ENCODE data around the gene ARHGDIA.
"Not testable (repeated sequence)": the region's sequence is repeated elsewhere in the genome, so short reads cannot be mapped to it uniquely, and the experiment has no call there.

ARHGDIA gene

GRCh38 chr17:81840826-81841778 lies 30.0 kb downstream of the ARHGDIA start:
- no peak for DNase-seq

DNA sequence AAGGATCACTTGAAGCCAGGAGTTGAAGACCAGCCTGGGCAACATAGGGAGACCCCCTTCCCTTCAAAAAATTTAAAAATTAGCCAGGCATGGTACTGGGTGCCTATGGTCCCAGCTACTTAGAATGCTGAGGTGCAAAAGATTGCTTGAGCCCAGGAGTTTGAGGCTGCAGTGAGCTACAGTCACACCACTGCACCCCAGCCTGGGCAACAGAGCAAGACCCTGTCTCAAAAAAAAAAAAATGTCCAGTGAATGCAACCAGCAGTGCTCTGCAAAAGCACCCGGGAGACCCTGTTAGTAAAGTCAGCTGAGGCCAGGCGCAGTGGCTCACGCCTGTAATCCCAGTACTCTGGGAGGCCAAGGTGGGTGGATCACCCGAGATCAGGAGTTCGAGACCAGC lies 31.1 kb downstream of the ARHGDIA start:
- not testable (repeated sequence) for DNase-seq

DNA sequence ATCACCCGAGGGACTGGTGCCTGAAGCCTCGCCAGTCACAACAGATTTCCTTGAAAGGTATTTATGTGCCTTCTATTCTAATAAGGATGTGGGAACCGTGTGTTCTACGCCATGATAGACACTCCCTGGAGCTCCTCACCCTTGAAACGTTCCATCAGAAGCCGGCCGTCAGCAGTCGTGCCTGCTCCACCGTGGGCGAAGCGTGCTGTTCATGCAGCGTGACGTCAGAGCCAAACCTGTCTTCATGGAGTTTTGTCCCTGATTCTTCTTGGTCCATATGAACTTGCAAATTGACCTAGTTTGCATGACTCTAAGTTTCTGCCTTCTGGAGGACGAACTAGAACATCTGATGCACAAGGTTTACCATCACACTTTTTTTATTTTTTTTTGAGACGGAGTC lies 31.8 kb downstream of the ARHGDIA start:
- no peak for DNase-seq

GRCh38 chr17:81838753-81839255 lies 32.3 kb downstream of the ARHGDIA start:
- DNase-seq: no peak

GRCh38 chr17:81837641-81838040 lies 33.5 kb downstream of the ARHGDIA start:
- no peak for DNase-seq

DNA sequence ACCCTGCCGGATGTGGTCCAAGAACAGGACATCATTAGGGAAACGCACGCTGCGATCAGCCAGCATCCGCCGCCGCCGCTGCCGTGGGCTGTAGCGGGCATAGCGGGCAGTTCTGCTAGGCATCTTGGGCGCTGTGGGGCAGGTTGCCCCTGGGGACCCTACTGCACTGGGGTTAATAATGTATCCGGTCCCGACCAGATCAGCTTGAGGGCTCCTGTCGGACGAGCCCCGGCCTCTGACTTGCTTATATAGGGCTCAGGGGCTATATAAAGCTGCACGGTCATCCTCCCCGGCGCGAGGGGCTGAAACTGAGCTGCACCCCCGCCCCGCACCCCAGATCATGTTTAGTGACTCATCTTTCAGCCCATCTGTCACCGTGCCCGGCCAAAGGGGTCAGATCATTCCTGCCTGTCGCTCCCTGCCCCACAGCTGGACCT lies 36.3 kb downstream of the ARHGDIA start, which contains the start of gene PPP1R27:
PPP1R27 (minus strand) TSS at position 220 of the 437 bp plus-strand sequence; CDS start at position 123, 97 bp downstream.
- no peak for DNase-seq

DNA sequence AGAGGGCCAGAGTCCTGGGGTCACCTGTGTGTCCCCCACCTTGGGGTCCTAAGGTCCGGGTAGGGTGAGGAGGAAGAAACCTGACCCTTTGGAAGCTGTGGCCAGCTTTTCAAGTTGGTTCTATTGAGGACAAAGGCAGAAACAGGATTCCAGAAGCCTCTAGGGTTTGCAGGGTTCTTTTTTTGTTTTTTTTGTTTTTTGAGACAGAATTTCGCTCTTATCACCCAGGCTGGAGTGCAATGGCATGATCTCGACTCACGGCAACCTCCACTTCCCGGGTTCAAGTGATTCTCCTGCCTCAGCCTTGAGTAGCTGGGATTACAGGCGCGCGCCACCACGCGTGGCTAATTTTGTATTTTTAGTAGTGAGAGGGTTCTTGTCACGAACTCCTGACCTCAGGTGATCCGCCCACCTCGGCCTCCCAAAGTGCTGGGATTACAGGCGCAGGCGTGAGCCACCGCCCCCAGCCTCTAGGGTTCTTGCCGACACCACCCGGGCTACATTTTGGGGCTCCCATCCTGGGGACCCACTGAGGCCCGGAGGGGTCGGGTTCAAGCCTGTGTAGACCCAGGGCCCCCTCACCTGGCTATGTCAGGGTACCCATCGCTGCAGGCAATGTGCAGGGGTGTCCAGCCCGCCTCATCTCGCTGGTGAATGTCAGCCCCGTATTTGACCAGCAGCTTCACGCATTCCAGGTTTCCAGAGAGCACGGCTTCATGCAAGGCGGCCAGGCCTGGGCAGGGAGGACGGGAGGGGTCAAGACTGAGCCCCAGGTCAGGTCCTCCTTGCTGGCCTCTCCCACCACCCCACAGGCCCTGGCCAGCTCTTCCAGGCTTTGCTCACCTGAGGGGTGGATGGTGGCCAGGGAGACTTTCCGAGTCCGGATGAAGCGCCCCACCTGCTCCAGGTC lies 37.0 kb downstream of the ARHGDIA start:
- no peak for DNase-seq

- DNase-seq: peak; percentile 88
These were observed 37.8 kb downstream of the ARHGDIA start, which contains the start of gene MCRIP1 for GRCh38 chr17:81833160-81833920. MCRIP1 (minus strand) TSS chr17:81833291; CDS start chr17:81824506, 8,785 bp downstream.

- no peak for DNase-seq
These were observed 38.5 kb downstream of the ARHGDIA start for GRCh38 chr17:81832608-81833159.

GRCh38 chr17:81831957-81832607 lies 39.1 kb downstream of the ARHGDIA start:
- no peak for DNase-seq

DNA sequence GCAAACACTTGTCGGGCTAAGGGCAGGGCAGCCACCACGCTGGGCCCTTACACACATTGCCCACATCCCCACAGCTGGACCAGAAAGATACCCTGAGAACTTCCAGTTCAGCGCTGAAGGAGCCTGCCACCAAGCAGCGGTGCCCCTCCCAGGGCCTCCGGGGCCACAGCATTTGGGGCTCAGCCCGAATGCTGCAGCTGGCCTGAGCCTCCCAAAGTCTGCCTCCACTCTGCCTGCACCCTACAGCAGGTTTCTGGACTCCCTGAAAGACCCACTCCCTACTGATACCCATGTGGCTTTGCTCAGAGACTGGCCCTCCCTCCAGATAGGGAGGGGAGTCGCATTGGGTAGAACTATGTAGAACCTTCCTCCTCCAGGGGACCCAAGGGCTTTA lies 39.6 kb downstream of the ARHGDIA start:
- DNase-seq: no peak

DNA sequence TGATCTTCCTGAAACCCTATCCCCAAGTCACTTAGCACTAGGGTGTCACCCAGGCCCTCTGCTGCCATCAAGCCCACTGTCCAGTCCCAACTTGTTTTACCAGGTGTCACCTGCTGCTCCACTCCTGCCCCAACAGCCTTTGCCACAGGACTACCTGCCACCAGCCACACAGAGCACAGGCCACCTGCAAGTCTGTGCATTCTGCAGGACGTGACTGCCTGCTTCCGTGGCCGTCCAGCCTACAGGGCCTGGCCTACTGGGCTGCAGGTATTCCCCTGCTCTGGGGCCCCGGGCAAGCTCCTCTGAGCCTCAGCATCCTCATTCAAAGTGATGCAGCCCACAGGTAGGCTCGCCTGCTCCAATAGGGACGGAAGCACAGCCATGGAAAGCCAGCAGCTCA lies 41.3 kb downstream of the ARHGDIA start:
- no peak for DNase-seq

- no peak for DNase-seq
These were observed 42.5 kb downstream of the ARHGDIA start for GRCh38 chr17:81828656-81829055.

DNA sequence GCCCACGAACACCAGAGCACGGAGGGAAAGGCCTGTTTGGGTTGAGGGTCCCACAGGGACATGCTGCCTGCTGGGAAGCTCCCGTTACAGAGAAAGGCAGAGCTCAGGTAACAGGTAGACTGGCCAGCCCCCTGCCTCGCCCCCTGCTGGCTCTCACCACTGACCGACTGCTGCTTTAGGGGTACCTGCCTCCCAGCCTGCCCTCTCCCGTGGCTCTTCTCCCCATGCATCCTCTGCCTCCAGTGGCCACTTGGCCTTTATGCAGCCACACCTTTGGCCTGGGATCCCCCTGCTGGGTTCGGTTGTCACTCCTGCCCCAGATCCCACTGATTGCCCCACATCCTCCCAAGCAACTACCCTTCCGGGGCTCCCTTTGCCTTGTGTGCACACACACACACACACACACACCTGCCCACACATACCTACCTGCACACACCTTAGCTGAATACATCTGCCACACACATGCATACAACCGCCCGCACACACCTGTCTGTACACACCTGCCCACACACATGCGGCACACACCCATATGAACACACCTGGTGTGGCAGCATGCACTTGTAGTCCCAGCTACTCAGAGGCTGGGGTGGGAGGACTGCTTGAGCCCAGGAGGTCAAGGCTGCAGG lies 45.2 kb downstream of the ARHGDIA start:
- no peak for DNase-seq

DNA sequence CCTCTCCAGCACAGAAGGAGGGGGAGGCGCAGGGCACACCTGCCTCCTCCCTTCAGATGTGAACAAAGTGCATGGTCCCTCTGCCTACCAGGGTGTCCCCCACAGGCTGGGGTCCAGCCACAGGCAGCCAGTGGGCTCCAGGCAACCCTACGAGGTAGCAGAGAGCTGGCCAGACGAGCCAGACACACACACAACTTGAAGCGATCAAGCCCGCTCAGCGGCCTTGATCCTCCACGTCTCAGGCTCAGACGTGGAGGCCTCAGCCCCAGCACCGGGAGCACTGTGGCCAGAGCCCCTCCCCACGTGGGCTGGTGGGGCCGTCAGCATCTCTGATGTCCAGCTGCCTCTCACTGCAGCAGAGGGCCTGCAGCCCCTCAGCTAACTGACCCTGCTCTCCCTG lies 46.5 kb downstream of the ARHGDIA start:
- no peak for DNase-seq

DNA sequence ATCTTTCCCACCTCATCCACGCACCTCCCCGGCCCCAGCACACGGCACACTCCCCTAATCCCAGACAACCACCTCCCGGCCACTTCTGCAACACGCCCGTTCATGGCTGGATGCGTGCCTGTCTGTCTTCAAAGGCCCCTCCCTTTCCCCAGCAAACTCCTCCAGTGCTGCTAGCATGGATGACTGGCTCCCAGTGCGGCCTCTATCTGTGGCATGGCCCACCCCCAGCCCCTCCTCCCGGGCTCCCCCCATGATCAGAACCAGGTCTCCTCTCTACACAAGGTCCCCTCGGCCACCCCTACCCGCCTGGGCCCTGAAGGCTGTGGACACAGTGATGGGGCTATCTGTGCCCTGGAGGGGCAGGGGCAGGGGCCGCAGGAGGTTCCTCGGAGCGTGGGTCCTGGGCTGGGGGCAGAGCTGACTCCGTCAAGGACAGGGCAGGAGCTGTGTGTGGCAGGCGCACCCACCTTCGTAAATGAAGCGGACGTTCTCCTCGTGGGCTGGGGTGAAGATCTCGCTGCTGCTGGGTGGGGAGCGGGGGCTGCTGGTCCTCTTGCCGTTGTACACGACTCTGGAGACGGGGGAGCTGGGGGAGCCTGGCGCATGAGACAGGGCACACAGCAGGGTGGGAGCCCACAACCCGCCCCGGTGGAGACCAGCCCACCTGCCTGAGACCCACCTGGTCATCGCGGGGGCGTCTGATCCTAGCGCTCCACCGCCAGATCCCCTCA lies 47.2 kb downstream of the ARHGDIA start:
- DNase-seq: no peak

DNA sequence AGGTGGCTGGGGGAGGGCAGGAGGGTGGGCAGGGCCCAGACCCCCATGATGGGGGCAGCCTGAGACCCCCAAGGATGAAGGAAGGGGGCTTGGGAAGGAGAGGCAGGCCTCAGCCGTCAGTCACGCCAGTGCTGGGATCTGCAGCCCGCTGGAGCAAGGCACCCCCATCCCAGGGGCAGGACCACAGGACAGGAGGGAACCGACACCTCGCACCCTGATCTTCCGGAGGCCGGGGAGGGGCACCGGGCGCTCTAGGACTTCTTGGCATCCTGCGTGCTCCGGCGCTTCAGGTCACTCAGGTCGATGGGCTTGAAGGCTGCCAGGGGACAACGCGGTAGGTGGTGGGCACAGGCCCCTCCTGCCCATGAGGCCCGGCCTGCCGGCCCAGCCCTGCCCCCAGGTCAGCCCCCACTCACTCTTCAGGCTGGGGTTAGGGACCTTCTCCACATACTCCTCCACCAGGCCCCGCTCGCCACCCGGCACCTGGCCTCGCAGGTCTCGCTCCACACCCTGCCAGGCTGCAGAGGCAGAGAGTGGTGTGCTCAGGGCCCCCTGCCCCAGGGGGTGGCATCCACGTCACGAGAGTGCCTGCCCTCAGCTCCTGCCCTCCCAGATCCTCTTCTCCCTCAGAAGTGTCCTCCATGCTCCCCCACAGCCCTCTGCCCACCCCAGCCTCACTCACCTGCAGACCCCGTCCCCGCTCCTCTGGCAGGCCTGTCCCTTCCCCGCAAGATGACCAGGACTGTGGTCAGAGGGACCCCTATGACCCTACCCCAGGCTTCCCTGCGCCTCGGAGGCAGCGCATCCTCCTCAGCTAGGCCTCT lies 47.9 kb downstream of the ARHGDIA start:
- DNase-seq: no peak

DNA sequence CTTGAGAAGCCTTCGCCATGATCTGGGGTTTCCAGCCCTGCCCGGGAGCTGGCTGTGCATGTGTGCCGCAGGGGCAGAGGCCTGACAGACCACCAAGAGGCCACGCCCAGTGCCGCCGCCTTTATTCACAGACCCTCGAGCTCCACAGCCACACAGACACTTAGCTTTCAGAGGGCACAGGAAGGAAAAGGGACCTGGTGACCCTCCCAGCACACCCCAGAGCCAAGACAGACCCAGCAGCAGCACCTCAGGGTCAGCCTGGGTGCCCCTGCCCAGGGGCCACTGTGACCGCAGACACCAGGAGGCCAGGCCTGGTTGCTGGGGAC lies 48.9 kb downstream of the ARHGDIA start:
- no peak for DNase-seq

DNA sequence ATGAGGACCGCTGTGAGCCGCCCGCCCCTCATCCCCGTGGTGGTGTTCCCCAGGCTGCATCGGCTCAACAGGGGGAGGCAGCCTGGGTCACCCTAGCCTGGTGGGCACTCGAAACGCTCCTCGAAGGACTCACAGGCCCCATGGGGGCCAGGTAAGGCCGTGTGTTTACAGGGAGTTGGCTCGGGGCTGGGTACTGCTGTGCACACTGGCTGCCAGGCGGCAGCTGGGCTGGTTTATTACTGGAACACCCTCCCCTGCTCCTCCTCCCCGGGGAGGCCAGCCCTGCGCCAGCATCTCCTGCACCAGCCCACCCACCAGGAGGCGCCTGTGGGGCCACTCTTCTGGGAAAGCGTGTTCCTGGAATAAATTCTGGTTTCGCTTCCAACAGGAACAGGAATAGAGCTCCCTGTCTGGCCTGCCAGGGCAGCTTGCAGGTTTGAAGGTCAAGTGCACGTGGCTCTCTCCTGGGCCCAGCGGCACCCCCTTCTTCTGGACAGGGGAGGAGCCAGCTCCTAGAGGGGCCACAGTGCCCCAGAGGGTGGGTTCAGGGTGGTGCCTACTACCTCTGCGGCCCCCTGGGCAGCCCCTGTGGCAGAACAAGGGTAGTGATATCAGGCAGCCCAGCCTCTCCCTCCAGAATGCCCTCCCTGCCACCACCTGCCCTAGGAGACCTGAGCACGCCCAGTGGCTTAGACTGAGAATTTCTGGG lies 49.4 kb downstream of the ARHGDIA start:
- DNase-seq: no peak

All from KG1 (cell line).